Panc1 (cell line): ENCODE results near the gene ABHD16B. TPM values are rescaled to one million over a fixed set of nuclear protein-coding genes. Genes with fewer than 3 reads are reported as not detected.

Source experiments
- ATAC-seq: fragments of 200-7000 bp; cut with Tn5 transposase; 2 replicates; pipeline ENCODE4 v1.9.1; 2020; ENCODE audit warnings: mild to moderate bottlenecking, moderate library complexity
- BruUV-seq: library from RNA; stranded (reverse); fragments of 400-500 nt; replicated peaks from 2 replicates; lab custom pipeline; 2021; lab: Mats Ljungman, UMichigan
- CTCF ChIA-PET: fragments of 300-600 bp; sonication (Branson Sonifier 250); formaldehyde crosslinking; loops from one replicate; lab custom pipeline; 2022; ENCODE audit warnings: antibody characterized with exemption; lab: Charles Lee
- POLR2A ChIA-PET: fragments of 300-600 bp; sonication (Branson Sonifier 250); formaldehyde crosslinking; loops from one replicate; lab custom pipeline; 2022; ENCODE audit warnings: antibody characterized with exemption; lab: Charles Lee
- DNase-seq: peaks from one replicate; pipeline ENCODE4 v3.0.0-alpha.2; 2010; ENCODE audit warnings: low read depth, low spot score
- H3K27ac ChIP-seq: 2 replicates; pipeline ENCODE4 v1.5.1; 2011; ENCODE audit warnings: mild to moderate bottlenecking, low read length, inconsistent platforms
- H3K27me3 ChIP-seq: fragments of 200-500 bp; sonication (Bioruptor generic); 2 replicates; pipeline ENCODE4 v1.6.0; 2014; ENCODE audit warnings: low read length, inconsistent platforms; ENCODE audit not compliant: control insufficient read depth, insufficient read depth
- H3K36me3 ChIP-seq: fragments of 200-500 bp; sonication (Bioruptor generic); 2 replicates; pipeline ENCODE4 v1.5.1; 2014; ENCODE audit warnings: inconsistent platforms, mild to moderate bottlenecking, low read length, moderate library complexity; ENCODE audit not compliant: control insufficient read depth, insufficient read depth
- H3K4me1 ChIP-seq: 2 replicates; pipeline ENCODE4 v1.5.1; 2011; ENCODE audit warnings: inconsistent platforms, mild to moderate bottlenecking, low read length, moderate library complexity; ENCODE audit not compliant: control insufficient read depth, insufficient read depth
- H3K4me3 ChIP-seq, 2 experiments: 2 replicates each; pipeline ENCODE4 v1.5.1; 2011 to 2012; ENCODE audit warnings: low read depth in 2 of 2, low read length in 2 of 2, mild to moderate bottlenecking in 2 of 2, inconsistent platforms in 1 of 2, moderate library complexity in 1 of 2
- H3K9me3 ChIP-seq: fragments of 200-500 bp; sonication (Bioruptor generic); 2 replicates; pipeline ENCODE4 v1.5.1; 2014; ENCODE audit warnings: low read depth, mild to moderate bottlenecking, inconsistent platforms, low read length, moderate library complexity; ENCODE audit not compliant: control insufficient read depth, insufficient read depth
- POLR2AphosphoS5 ChIP-seq: IDR thresholded peaks from 2 replicates; pipeline ENCODE4 v1.6.1; 2012; ENCODE audit warnings: mild to moderate bottlenecking, low read depth, low read length, moderate library complexity
- SIN3A ChIP-seq: IDR thresholded peaks from 2 replicates; pipeline ENCODE4 v1.6.1; 2012; ENCODE audit warnings: low read depth, mild to moderate bottlenecking, low read length, moderate library complexity, borderline replicate concordance; ENCODE audit not compliant: insufficient read depth
- TCF7L2 ChIP-seq: IDR thresholded peaks from 2 replicates; pipeline ENCODE4 v1.6.1; 2011; ENCODE audit warnings: mild to moderate bottlenecking, low read depth, low read length, inconsistent platforms
- in situ Hi-C: cut with HindIII; loops from 2 replicates; pipeline ENCODE4 v1.10.0; 2016; ENCODE audit warnings: low sequenced_read_pairs, low pct_unique_long_range_greater_than_20kb
- intact Hi-C: fragments of 100-400 bp; cut with micrococcal nuclease; formaldehyde crosslinking; loops from one replicate; pipeline ENCODE4 v1.10.0; 2022; ENCODE audit not compliant: unreplicated experiment
- total RNA-seq: library from RNA; stranded (reverse); gene quantifications from one replicate; pipeline ENCODE4 v1.2.1, GENCODE V29; 2021; ENCODE audit not compliant: unreplicated experiment
- TF ChIP-seq, protein P1 (sequence below): fragments of 450-650 bp; IDR thresholded peaks from 2 replicates; pipeline ENCODE4 v1.5.1; 2017; ENCODE audit warnings: mild to moderate bottlenecking
- TF ChIP-seq, protein P2 (sequence below), 2 experiments: IDR thresholded peaks; 2 replicates each; pipeline ENCODE4 v1.6.1; 2011 to 2012; ENCODE audit warnings: low read depth in 2 of 2, control low read depth in 1 of 2, low read length in 1 of 2, mild to moderate bottlenecking in 1 of 2, moderate library complexity in 1 of 2; ENCODE audit not compliant: insufficient read depth in 1 of 2

ABHD16B gene
- total RNA-seq, 1 experiment from 2014 or later, result not detected

DNA sequence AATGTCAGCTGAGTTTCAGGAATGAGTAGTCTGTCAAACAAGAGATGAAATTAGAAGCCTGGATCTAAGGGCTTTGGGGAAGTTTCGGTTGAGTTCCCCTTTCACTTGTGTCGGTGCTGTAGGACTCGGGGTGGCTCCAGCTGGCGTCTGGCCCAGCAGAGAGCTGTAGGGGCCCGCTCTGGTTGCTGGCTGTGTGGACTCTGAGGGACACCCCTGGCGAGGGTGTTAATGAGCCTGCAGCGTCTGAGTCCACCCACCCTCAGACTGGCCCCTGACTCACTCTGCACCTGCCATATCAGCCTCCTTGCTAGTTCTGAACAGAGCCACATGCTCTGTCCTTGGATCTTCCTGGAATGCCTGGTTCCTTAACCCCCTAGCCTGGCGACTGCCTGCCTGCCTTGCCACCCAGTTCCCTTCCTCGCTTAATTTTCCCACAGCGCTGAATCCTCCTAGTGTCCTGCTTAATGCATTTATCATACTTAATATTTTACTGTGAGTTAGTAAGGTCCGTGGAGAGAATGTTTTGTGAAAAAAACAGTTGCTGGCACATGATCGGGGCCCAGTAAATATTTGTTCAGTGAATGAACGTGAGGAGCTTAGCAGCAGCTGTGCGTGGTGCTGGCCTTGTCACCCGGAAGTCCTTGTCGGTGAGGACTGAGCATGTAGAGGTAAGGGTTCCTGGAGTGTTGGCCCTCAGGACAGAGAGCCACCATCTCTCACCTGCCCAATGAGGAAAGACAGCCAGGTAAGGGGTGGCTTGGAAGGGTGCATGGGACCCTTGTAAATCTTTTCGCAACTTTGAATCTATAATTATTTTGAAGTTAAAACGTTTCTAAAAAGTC is 35.2 kb downstream of the ABHD16B start:
- Histone ChIP-seq H3K36me3 (0 out of 2 replicates have a peak, but pooled peaks cover 2% of the 10 kb centered on the region), H3K9me3 (no peaks in the 10 kb centered on the region), H3K27ac (peak overlapping the region; percentile 91), H3K4me1 (peaks cover 25% of the 10 kb centered on the region), H3K4me3 (peak overlapping the region; percentile 72 to 76), H3K27me3 (no peaks in the 10 kb centered on the region)
- 0 out of 2 replicates have a peak, but pooled peaks have one; percentile 45 for TF ChIP-seq SIN3A
- no peak for TF ChIP-seq TCF7L2
- intact Hi-C loops (no loop called here), in situ Hi-C loops (no loop called here)
- no peak for DNase-seq
- BruUV-seq, result TSS peak; percentile 74
- CTCF ChIA-PET, result no interaction called here
- POLR2A ChIA-PET, result interaction anchor here (0.6 to 0.9 kb wide), 2 partner anchors 31 to 189 kb away, joined by 3 read pairs; partner anchors contain the start of genes ARFRP1, TPD52L2 and ZGPAT
- ATAC-seq, result peak; percentile 21; the same call in 1 of the 2 replicates

DNA sequence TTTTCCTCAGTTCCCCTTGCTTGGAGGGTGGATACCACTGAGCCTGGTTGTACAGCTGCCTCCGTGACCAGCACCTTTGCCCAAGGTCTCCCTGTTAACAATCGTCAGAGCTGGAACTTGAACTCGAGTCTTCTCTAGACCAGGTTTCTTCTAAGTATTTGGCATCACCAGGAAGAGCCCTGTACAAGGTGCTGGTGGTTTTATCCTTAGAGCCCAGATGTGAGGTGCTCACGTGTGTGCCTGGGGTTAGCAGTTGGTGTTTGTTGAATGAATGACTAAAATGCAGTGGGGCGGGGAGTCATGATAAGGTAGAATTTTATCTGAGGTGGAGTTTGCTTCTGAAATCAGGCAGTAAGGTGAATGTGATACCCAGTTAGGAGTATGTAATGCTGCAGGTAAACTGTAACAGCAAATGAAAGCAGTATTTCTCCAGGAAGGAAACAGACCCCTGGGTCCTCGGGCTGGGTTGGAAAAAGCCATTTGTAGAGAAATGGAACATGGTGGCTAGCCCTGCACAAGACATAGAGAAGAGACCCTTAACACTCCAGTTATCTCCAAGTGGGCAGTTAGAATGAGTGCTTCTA is 36.8 kb downstream of the ABHD16B start:
- no peak for TF ChIP-seq TCF7L2
- TF ChIP-seq SIN3A, result no peak
- no peak for TF ChIP-seq POLR2AphosphoS5
- TF ChIP-seq, protein P1, sequence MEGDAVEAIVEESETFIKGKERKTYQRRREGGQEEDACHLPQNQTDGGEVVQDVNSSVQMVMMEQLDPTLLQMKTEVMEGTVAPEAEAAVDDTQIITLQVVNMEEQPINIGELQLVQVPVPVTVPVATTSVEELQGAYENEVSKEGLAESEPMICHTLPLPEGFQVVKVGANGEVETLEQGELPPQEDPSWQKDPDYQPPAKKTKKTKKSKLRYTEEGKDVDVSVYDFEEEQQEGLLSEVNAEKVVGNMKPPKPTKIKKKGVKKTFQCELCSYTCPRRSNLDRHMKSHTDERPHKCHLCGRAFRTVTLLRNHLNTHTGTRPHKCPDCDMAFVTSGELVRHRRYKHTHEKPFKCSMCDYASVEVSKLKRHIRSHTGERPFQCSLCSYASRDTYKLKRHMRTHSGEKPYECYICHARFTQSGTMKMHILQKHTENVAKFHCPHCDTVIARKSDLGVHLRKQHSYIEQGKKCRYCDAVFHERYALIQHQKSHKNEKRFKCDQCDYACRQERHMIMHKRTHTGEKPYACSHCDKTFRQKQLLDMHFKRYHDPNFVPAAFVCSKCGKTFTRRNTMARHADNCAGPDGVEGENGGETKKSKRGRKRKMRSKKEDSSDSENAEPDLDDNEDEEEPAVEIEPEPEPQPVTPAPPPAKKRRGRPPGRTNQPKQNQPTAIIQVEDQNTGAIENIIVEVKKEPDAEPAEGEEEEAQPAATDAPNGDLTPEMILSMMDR, result no peak
- TF ChIP-seq, protein P2, sequence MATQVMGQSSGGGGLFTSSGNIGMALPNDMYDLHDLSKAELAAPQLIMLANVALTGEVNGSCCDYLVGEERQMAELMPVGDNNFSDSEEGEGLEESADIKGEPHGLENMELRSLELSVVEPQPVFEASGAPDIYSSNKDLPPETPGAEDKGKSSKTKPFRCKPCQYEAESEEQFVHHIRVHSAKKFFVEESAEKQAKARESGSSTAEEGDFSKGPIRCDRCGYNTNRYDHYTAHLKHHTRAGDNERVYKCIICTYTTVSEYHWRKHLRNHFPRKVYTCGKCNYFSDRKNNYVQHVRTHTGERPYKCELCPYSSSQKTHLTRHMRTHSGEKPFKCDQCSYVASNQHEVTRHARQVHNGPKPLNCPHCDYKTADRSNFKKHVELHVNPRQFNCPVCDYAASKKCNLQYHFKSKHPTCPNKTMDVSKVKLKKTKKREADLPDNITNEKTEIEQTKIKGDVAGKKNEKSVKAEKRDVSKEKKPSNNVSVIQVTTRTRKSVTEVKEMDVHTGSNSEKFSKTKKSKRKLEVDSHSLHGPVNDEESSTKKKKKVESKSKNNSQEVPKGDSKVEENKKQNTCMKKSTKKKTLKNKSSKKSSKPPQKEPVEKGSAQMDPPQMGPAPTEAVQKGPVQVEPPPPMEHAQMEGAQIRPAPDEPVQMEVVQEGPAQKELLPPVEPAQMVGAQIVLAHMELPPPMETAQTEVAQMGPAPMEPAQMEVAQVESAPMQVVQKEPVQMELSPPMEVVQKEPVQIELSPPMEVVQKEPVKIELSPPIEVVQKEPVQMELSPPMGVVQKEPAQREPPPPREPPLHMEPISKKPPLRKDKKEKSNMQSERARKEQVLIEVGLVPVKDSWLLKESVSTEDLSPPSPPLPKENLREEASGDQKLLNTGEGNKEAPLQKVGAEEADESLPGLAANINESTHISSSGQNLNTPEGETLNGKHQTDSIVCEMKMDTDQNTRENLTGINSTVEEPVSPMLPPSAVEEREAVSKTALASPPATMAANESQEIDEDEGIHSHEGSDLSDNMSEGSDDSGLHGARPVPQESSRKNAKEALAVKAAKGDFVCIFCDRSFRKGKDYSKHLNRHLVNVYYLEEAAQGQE (IDR thresholded peaks at IDR 0.05; ENCODE audit: insufficient read depth in 1 of 2, low read depth in 2 of 2, low read length in 1 of 2), result no peak
- Histone ChIP-seq H3K27me3 (no peaks in the 10 kb centered on the region), H3K4me3 (no peak overlapping the region), H3K4me1 (peaks cover 25% of the 10 kb centered on the region), H3K27ac (peak overlapping the region; percentile 54), H3K9me3 (no peaks in the 10 kb centered on the region), H3K36me3 (0 out of 2 replicates have a peak, but pooled peaks cover 2% of the 10 kb centered on the region)
- intact Hi-C loops (no loop called here), in situ Hi-C loops (no loop called here)
- ChIA-PET CTCF (no interaction called here), POLR2A (no interaction called here)
- ATAC-seq (no peak), DNase-seq (no peak)
- no TSS peak for BruUV-seq
